DOHH2 (cell line): ENCODE measurements around the gene KLHL26.

Experiments used
- CTCF ChIP-seq: fragments of 200-600 bp; sonication (generic); IDR thresholded peaks from one replicate; pipeline ENCODE4 v1.5.1; 2014; ENCODE audit warnings: antibody characterized with exemption, mild to moderate bottlenecking, low read depth, low read length; ENCODE audit not compliant: poor library complexity, severe bottlenecking
- EZH2phosphoT487 ChIP-seq: fragments of 200-600 bp; sonication (generic); IDR thresholded peaks from 2 replicates; pipeline ENCODE4 v1.6.1; 2017; ENCODE audit warnings: borderline replicate concordance, mild to moderate bottlenecking, antibody characterized with exemption, low read length, moderate library complexity, mixed read lengths

DNA sequence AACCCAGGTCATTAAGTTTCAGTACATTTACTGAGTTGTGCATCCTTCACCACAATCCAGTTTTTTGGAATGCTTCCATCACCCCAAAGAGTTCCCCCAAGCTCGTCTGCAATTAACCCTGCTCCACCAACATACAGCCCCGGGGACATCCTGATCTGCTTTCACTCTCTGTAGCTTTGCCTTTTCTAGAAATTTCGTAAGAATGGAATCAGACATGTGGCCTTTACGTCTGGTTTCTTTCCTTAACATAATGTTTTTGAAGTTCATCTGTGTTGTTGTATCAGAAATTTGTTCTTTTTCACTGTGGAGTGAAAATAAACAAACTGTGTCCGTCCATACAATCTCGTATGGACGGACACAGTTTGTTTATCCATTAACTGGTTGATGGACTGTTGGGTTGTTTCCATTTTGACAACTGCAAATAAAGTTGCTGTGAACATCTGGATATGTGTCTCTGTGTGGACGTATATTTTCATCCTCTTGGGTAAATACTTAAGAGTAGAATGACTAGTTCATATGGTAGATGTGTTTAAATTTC lies 2.9 kb downstream of the KLHL26 start:
- TF ChIP-seq CTCF (no peak), EZH2phosphoT487 (no peak)
